A549 treated with DMSO at 1 μM for 4 hours (cell line): ENCODE data around the gene C1orf56. TPM values are rescaled to one million over a fixed set of nuclear protein-coding genes. Genes with fewer than 3 reads are reported as not detected.

Experiments
- total RNA-seq: library from RNA; stranded (reverse); fragments of 200-300 nt; extraction: Qiagen RNA extraction; gene quantifications from 5 replicates; pipeline ENCODE4 v1.2.3, GENCODE V29; 2022; ENCODE audit warnings: low read depth

C1orf56 gene, protein sequence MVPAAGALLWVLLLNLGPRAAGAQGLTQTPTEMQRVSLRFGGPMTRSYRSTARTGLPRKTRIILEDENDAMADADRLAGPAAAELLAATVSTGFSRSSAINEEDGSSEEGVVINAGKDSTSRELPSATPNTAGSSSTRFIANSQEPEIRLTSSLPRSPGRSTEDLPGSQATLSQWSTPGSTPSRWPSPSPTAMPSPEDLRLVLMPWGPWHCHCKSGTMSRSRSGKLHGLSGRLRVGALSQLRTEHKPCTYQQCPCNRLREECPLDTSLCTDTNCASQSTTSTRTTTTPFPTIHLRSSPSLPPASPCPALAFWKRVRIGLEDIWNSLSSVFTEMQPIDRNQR
- total RNA-seq, result 6.4 to 7.6 TPM (median 7.1 TPM) in 5 replicates

GRCh38 chr1:151047591-151047924 is at the start of gene C1orf56:
C1orf56 (plus strand) TSS chr1:151047751; CDS start chr1:151047848, 97 bp downstream.

DNA sequence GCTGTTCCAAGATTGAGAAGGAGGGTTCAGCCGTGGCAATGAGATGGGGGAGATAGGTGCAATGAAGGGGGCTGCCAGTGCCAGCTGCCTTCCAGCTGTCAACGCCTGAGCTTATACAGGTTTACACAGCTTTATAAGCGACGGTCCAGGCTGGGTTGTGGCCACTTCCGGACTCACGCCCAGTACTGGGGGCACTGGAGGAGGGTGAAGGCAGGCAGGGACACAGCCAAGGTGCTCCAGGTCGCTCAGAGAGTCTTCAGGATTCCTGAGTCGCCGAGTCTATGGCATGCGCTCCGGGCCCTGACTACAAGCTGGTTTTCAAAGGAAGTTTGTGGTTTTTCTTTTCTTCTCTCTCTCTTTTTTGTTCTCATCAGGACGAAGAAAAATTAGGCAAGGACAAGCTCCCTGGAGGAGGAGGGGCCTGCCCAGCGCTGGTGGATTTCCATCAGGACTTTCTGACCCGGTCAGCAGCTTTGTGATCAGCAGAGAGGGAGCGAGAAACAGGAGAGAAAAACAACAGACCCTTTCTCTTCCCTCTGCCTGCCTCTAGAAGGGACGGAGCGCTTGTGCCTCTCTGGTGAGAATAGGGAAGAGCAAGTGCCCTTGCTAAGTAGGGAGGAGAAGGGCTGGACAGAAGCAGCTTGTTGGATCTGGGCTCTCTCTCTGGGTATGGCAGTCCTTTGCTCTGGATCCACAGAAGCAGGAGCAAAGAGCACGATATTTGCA is 41.1 kb upstream of the C1orf56 start, which contains the start of gene MINDY1:
TSS of gene MINDY1 (minus strand) at position 576 of the 726 bp plus-strand sequence. CDS start 4,285 bp downstream, outside the sequence.

DNA sequence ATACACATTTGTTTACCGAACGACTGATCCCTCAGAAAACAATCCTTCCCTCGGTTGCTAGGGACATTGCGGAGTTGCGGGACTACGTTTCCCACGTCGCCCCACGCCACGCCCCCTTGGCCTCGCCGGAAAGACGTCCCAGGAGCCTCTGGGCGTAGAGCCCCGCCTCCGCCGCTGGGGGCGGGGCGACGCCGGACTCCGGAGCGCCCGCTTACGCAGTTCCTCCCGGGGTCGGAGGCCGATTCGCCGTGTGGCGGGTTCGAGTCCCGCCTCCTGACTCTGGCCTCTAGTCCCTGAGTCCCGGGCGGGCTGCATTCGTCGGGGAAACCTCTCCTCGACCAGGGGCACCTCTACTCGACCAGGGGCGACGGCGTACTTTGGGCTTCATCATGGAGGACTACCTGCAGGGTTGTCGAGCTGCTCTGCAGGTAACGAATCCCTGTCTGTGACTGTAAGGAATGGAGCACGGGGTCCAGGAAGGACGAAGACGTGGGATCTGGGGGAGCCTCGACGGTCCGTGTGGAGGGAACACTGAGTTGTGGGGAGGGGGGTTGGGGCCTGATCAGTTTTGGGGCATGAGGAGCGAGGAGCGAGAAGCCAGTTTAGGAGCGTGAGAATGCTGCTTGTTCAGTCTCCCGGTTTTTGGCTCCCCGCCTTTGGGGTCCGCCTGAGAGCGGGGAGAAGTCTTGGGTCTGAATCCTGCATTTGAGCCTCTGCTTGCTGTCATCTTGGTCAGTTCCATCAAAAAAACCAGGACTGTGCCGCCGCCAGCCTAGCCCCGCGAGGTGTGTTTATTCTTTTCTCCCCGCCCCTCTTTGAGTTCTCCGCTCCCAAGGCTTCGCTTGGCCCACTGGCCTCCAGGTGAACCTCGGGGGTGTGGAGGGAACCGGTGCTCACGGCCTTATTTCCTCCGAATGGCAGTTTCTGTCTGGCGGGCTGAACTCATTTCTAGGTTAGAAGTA is 39.0 kb upstream of the C1orf56 start, which contains the start of gene PRUNE1:
TSS of gene PRUNE1 (plus strand) at position 206 of the 962 bp plus-strand sequence. CDS start at position 390, 184 bp downstream.

DNA sequence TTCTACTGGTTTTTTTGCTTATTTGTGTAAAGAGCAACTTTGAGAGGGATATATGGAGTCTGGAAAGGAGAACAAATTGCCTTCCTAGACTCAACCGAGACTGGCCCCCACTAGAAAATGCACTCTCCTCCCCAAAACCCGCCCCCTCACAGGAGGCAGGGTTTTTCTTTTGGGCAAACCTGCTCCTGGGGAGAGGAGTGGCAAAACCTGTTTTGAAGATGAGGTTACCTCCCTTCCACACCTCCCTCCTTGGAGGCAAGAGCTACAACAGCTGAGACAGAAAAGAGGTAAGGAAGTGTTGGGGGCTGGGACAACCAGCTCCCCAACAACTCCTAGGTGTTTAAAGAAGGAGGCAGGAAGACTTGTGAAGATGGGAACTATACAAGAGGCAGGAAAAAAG is 11.2 kb upstream of the C1orf56 start, which contains the start of gene BNIPL:
TSS of gene BNIPL (plus strand) at position 231 of the 400 bp plus-strand sequence. CDS start at position 371, 140 bp downstream.

GRCh38 chr1:151059109-151060006 is 11.8 kb downstream of the C1orf56 start, which contains the start of gene CDC42SE1:
CDC42SE1 (minus strand) TSS chr1:151059622; CDS start chr1:151055730, 3,892 bp downstream.

GRCh38 chr1:151060007-151060656 is 12.6 kb downstream of the C1orf56 start, which contains the start of gene MLLT11:
MLLT11 (plus strand) TSS chr1:151060397; CDS start chr1:151067225, 6,828 bp downstream.

DNA sequence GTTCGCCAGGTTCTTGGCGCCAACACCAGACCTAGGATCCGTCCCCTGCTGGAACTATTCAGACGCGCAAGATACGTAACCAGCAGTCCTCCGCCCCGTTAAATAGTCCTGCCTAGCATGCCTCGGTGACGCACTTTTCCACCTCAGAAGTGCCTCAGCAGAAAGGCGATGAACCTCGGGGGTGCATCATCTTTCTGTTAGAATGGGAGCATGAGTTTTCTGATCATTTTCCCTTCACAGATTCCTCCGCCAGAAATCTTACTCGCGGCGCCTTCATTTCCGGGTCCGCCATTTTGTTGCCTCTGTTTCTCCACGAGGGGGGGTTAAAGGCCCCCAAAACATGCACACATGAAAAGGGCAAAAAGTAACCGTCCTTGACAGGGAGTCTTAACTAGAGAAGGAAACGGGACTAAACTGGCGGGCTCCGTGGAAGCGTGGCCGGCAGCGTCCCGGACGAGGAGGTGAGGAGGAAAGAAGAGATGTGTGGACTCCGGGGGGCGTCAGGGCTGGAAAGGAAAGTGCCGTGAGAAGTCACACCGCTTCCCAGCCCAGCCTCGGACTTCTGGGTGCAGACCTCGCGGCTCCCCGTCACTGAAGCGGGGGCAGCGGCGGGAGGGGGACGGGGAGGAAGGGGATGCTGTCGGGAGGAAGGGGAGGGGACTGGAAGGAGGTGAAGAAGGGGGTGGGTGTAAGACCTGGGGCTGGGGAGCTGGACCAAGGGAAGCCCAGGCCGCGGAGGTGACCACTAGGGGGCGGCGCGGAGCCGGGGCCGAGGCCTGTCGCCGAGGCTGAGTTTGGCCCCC is 23.1 kb downstream of the C1orf56 start, which contains the start of gene GABPB2:
TSS of gene GABPB2 (plus strand) at position 288 of the 803 bp plus-strand sequence. CDS start 17,429 bp downstream, outside the sequence.

Other genes with a start within 250 kb of the C1orf56 start
- 1.5 to 2.4 TPM (median 1.7 TPM) in 5 replicates for gene CTSK, start 239.5 kb upstream of the C1orf56 start, total RNA-seq
- gene ARNT, start 171.2 kb upstream of the C1orf56 start, total RNA-seq, result 10.3 to 14.9 TPM (median 13.5 TPM) in 5 replicates
- gene CTXND2, start 160.6 kb upstream of the C1orf56 start, total RNA-seq, result 0.07 TPM in 1 of 5 replicates, not detected in the others
- gene SETDB1, start 121.4 kb upstream of the C1orf56 start, total RNA-seq, result 21.0 to 27.0 TPM (median 24.8 TPM) in 5 replicates
- gene CERS2, start 72.9 kb upstream of the C1orf56 start, total RNA-seq, result 253 to 265 TPM (median 263 TPM) in 5 replicates
- gene ANXA9, start 65.5 kb upstream of the C1orf56 start, total RNA-seq, result 0.57 to 1.0 TPM (median 0.67 TPM) in 5 replicates
- gene MINDY1, start 40.8 kb upstream of the C1orf56 start, total RNA-seq, result 2.1 to 3.9 TPM (median 3.1 TPM) in 5 replicates
- gene PRUNE1, start 39.3 kb upstream of the C1orf56 start, total RNA-seq, result 12.7 to 17.8 TPM (median 15.1 TPM) in 5 replicates
- 0.08 to 0.18 TPM (median 0.11 TPM) in 4 of 5 replicates, not detected in the other for gene BNIPL, start 11.2 kb upstream of the C1orf56 start, total RNA-seq
- gene CDC42SE1, start 11.9 kb downstream of the C1orf56 start, total RNA-seq, result 72.0 to 83.5 TPM (median 79.6 TPM) in 5 replicates
- 15.9 to 20.3 TPM (median 18.8 TPM) in 5 replicates for gene MLLT11, start 12.6 kb downstream of the C1orf56 start, total RNA-seq
- gene GABPB2, start 23.0 kb downstream of the C1orf56 start, total RNA-seq, result 2.3 to 4.7 TPM (median 3.7 TPM) in 5 replicates
- gene SEMA6C, start 98.9 kb downstream of the C1orf56 start, total RNA-seq, result 0.72 to 2.0 TPM (median 1.4 TPM) in 5 replicates
- not detected in 5 replicates for gene TNFAIP8L2, start 108.9 kb downstream of the C1orf56 start, total RNA-seq
- gene LYSMD1, start 118.2 kb downstream of the C1orf56 start, total RNA-seq, result 5.2 to 7.2 TPM (median 6.5 TPM) in 5 replicates
- gene SCNM1, start 118.4 kb downstream of the C1orf56 start, total RNA-seq, result 41.8 to 46.9 TPM (median 46.7 TPM) in 5 replicates
- gene TMOD4, start 128.2 kb downstream of the C1orf56 start, total RNA-seq, result 0.25 to 0.44 TPM (median 0.33 TPM) in 4 of 5 replicates, not detected in the other
- gene VPS72, start 142.4 kb downstream of the C1orf56 start, total RNA-seq, result 44.2 to 71.7 TPM (median 45.2 TPM) in 5 replicates
- gene PIP5K1A, start 150.8 kb downstream of the C1orf56 start, total RNA-seq, result 43.6 to 69.2 TPM (median 48.2 TPM) in 5 replicates
- gene PSMD4, start 207.0 kb downstream of the C1orf56 start, total RNA-seq, result 173 to 200 TPM (median 195 TPM) in 5 replicates
- 14.3 to 17.0 TPM (median 14.8 TPM) in 5 replicates for gene ZNF687, start 234.5 kb downstream of the C1orf56 start, total RNA-seq